GM18909 (cell line): ENCODE data around the gene TEX26.

Source experiments
- ATAC-seq: cut with Tn5 transposase; IDR thresholded peaks from one replicate; pipeline ENCODE4 v1.9.1; 2021; ENCODE audit warnings: mild to moderate bottlenecking; ENCODE audit not compliant: unreplicated experiment, poor library complexity

Gene TEX26

DNA sequence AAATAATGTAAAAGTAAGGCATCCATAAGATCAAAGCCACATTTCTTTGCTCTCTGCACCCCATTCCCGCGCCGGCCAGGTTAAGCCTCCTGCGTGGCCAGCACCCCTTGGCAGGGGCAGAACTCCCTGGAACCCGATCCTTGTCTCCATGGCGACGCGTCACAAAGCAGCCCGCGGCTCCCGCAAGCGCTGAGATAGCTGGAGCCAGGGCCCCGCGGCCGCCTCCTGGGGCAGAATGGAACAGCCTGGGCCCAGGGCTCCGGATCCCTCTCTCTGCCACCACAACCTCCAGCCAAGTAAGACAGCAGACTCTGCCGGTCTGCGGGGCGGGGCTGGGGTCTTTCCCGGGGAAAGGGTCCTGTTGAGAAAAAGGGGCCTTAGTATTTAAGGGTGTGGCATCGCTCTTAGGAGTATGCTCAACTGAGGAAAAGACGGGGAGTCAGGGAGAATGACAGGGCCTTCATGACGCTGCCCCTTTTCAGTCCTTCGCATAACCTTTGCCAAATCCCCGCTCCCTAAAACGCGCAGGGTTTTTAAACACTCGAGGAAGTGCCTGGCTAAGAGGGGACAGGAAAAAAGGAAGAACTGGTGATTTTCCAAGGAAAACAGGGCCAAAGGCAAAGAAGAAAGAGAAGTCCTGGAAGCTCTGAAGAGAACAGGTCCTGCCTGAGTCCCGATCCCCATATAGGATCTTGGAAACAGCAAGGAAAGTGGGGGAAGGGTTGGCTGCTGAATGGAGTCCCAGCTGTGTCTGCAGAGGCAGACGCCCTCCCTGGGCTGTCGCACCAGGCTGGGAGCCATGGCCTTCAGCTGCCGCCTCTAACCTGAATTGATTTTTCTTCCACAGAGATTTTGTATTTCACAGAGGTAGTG, at the start of gene TEX26:
Gene TEX26, plus strand, starts transcription at position 176 of the 873 bp plus-strand sequence. Its CDS starts 60 bp downstream, at position 236.
- ATAC-seq, result no peak

- no peak for ATAC-seq
Observed at GRCh38 chr13:30882996-30883766, 49.3 kb upstream of the TEX26 start.

GRCh38 chr13:30884543-30884942, 47.9 kb upstream of the TEX26 start:
- ATAC-seq, result no peak

DNA sequence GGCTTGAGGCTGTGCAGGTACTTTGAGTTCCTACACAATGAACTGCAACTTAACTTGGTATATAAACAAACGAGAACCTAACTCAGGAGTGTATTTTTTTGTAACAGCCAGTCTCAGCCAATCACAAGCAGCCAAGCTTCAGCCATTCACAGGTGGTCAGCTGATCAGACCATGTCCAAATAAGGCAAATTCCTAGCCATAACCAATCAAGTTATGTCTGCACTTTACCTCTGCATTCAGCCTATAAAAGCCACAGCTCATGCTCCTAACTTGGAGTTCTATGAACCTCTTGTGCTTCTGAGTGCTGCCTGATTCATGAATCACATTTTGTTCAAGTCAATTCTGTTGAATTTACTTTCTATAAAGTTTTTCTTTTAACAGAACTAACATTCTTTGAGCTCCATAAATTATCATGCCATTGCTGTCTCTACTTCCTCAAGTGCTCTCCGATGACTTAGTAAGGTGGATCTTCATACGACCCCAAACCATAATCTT, 43.2 kb upstream of the TEX26 start:
- ATAC-seq, result no peak

GRCh38 chr13:30892966-30893365, 39.5 kb upstream of the TEX26 start:
- no peak for ATAC-seq

- no peak for ATAC-seq
Observed at GRCh38 chr13:30895773-30896172, 36.7 kb upstream of the TEX26 start.

- ATAC-seq, result no peak
Observed at GRCh38 chr13:30898070-30898469, 34.4 kb upstream of the TEX26 start.

GRCh38 chr13:30898678-30899241, 33.7 kb upstream of the TEX26 start:
- ATAC-seq, result no peak

GRCh38 chr13:30900436-30900835, 32.0 kb upstream of the TEX26 start:
- no peak for ATAC-seq

DNA sequence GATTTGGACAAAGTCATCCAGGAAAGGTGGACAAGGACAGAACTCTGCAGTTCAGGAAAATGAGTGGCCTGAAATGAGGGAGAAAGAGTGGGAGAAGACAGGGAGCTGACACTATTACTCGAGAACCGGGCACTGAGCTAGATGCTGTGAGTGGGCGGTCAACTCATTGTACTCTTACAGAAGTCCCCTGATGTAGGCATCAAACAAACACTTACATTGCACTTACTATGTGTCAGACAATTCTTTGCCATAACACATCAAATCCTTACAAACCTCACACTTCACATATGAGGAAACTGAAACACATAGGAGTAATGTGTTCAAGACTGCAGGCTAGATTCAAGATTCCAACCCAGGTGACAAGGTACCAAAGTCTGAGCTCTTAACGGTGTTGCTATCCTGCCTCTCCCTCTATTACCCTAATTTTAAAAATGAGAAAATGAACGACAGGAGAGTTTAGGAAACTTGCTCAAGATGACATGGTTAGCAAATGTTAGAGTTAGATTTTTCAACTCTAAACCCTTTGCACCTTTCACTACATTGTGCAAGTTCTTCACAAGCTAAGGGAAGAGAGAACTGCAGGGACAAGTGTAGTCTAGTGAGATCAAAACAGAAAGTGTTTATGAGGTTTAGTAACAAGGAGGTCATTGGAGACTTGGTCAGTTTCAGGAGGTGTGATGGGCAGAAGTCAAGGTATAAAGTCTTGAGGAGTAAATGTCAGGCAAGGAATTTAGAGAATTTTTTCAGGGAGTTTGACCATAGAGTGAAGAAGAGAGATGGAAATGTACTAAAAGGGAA, 31.3 kb upstream of the TEX26 start:
- no peak for ATAC-seq

GRCh38 chr13:30904043-30904442, 28.4 kb upstream of the TEX26 start:
- no peak for ATAC-seq

DNA sequence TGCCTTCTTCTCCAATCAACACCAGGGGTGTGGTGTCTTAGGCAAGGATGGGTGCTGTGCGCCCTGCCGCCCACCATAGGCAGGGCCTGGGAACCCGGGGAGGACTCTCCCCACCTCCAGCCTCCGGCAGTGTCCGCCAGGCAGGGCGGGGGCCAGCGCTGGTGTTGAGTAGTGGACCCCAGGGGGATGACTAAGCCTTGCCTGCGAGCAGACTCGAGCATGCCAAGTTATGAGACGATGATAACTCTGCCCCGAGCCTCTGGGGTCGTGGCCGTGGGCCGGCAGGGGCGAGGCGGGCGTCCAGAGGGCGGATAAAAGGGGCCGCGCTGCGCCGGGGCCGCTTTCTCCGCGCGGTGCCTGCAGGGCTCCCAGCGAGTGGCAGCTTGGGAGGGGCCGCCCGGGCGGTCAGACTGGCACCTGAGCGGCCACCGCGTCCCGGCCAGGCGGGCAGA, 26.5 kb upstream of the TEX26 start, which contains the start of gene MEDAG:
Gene MEDAG, plus strand, starts transcription at position 340 of the 452 bp plus-strand sequence. CDS start 245 bp downstream, outside the sequence.
- ATAC-seq, result no peak

GRCh38 chr13:30906411-30907051, 25.9 kb upstream of the TEX26 start:
- ATAC-seq, result no peak

DNA sequence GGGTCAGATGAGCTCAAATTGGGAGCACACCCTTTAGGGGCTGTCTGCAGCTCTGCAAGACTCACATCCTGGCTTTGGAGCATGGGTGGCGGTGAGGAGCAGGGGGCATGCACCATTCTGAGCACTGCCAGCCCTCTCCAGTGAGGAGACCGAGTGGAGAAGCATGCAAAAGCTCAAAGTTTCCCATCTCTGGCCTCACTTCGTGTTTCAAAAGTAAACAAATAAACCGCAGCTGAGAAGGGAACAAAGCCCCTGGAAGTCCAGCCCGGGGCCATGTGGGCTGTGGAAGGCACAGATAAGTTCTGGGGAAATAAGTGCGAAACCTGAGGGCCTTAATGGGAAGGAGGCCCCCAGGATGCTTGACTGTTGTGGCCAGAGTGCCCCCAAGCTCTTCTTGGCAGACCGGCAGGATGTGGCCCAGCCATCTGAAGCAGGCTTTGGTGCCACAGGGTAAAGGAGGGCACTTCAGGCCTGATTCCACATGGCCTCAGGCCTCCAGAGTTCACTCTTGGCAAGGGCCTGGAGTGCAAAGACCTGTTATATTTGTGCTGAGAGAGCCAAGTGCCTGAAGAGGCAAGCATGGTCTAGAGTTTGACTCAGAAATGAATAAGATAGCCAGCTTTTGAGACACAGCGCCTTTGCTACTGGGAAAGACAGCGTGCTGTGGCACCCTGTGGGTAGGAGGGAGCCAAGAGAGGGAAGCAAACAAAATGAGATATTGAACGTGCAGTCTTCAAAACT, 25.2 kb upstream of the TEX26 start:
- ATAC-seq, result no peak

DNA sequence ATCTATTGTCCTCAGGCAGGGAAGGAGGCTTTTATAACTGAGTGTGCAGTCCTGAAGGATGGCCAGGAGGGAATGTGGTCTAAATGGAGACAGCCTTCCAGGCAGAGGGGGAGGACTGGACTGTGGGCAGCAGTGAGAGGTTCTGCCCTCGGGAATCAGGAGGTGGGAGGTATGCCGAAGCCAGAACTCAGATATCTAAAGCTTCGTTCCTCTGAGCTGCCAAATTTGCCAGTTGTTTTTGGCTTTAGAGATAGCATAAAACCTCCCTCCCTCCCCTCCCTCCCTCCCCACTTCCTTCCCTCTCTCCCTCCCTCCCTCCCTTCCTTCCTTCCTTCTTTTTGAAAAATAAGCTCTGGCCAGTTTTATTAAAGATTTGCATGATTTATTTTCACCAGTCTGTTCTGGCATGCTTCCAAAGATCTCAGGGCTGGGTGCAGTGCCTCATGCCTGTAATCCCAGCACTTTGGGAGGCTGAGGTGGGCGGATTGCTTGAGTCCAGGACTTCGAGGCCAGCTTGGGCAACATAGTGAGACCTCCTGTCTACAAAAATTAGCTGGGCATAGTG, 24.0 kb upstream of the TEX26 start:
- no peak for ATAC-seq

DNA sequence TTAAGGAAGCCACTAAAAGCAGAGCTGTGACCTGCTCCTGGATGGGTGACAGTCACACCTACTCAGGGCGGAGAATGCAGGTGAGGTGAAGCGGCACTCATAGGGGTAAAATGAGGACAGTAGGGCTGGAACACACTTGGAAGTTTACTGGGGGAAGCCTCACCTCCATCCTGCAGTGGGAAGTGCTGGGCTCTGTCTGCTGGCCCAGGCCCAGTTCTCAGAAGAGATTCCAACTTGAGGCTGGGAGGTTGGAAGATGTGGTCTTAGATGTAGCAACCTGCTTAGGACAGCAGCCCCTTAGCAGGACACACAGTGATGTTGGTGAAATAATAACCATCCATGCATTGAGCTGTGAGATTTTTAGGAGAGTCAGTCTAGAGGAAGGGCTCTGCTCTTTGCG, 21.8 kb upstream of the TEX26 start:
- ATAC-seq, result no peak

GRCh38 chr13:30915691-30916541, 16.5 kb upstream of the TEX26 start:
- ATAC-seq, result no peak

GRCh38 chr13:30916991-30917390, 15.5 kb upstream of the TEX26 start:
- ATAC-seq, result no peak
